B cell (primary cell): ENCODE data around the gene OR5AS1.

Experiments used
- EZH2 ChIP-seq: IDR thresholded peaks from 2 replicates; pipeline ENCODE4 v1.6.1; 2012; ENCODE audit warnings: borderline replicate concordance, low read depth, mild to moderate bottlenecking, moderate library complexity, low read length; ENCODE audit not compliant: insufficient read depth, poor library complexity, severe bottlenecking
- TF ChIP-seq, protein P1 (sequence below): fragments of 200-600 bp; IDR thresholded peaks from one replicate; pipeline ENCODE4 v1.8.0; 2022; ENCODE audit warnings: antibody characterized with exemption, mild to moderate bottlenecking

DNA sequence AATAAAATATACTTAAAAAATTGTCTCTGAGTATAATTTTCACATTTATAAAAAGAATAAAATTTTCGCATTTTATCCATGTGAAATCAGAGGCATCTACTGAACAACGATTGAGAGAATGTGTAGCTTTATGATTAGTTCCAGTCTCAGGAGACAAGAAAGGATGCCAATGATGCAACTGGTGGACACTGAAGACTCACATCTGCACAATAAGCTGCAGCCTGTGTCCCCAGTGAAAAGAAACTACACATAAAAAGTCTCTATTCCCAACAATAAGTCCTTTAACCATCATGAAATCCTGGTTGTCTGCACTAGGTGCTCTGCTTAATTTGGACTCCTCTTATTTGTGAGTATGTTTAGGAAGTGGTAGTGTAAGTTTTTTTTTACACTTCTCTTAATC lies 22.0 kb downstream of the OR5AS1 start:
- TF ChIP-seq, protein P1, sequence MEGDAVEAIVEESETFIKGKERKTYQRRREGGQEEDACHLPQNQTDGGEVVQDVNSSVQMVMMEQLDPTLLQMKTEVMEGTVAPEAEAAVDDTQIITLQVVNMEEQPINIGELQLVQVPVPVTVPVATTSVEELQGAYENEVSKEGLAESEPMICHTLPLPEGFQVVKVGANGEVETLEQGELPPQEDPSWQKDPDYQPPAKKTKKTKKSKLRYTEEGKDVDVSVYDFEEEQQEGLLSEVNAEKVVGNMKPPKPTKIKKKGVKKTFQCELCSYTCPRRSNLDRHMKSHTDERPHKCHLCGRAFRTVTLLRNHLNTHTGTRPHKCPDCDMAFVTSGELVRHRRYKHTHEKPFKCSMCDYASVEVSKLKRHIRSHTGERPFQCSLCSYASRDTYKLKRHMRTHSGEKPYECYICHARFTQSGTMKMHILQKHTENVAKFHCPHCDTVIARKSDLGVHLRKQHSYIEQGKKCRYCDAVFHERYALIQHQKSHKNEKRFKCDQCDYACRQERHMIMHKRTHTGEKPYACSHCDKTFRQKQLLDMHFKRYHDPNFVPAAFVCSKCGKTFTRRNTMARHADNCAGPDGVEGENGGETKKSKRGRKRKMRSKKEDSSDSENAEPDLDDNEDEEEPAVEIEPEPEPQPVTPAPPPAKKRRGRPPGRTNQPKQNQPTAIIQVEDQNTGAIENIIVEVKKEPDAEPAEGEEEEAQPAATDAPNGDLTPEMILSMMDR: no peak
- no peak for TF ChIP-seq EZH2
